IPS-20b (cell line): ENCODE data around the gene DIS3L2.
"Not testable (repeated sequence)": the region's sequence is repeated elsewhere in the genome, so short reads cannot be mapped to it uniquely, and the experiment has no call there.

Source experiments
- H3K27ac ChIP-seq: one replicate; pipeline ENCODE4 v1.5.1; 2013; ENCODE audit warnings: low read length
- H3K27me3 ChIP-seq: 2 replicates; pipeline ENCODE4 v1.6.1; 2013; ENCODE audit warnings: mild to moderate bottlenecking, low read length, inconsistent platforms; ENCODE audit not compliant: insufficient read depth
- H3K36me3 ChIP-seq: 2 replicates; pipeline ENCODE4 v1.6.1; 2013; ENCODE audit warnings: low read depth, mild to moderate bottlenecking, inconsistent platforms, low read length, moderate library complexity; ENCODE audit not compliant: insufficient read depth
- H3K4me1 ChIP-seq: 2 replicates; pipeline ENCODE4 v1.6.1; 2013; ENCODE audit warnings: mild to moderate bottlenecking, control low read depth, inconsistent platforms, low read length, moderate library complexity; ENCODE audit not compliant: insufficient read depth
- H3K4me3 ChIP-seq: 2 replicates; pipeline ENCODE4 v1.5.1; 2013; ENCODE audit warnings: mild to moderate bottlenecking, low read length, inconsistent platforms
- H3K9ac ChIP-seq: 2 replicates; pipeline ENCODE4 v1.6.1; 2013; ENCODE audit warnings: low read depth, mild to moderate bottlenecking, inconsistent platforms, low read length, moderate library complexity
- H3K9me3 ChIP-seq: 2 replicates; pipeline ENCODE4 v1.6.1; 2013; ENCODE audit warnings: mild to moderate bottlenecking, low read depth, low read length, inconsistent platforms; ENCODE audit not compliant: insufficient read depth

Gene DIS3L2

GRCh38 chr2:232325324-232326273, 364.1 kb downstream of the DIS3L2 start:
- Histone ChIP-seq H3K27ac (no peak overlapping the region), H3K9ac (no peak overlapping the region), H3K9me3 (no peaks in the 10 kb centered on the region), H3K27me3 (no peaks in the 10 kb centered on the region), H3K4me1 (peaks cover 7% of the 10 kb centered on the region; the same call in 1 of the 2 replicates), H3K4me3 (no peak overlapping the region), H3K36me3 (no peaks in the 10 kb centered on the region)

DNA sequence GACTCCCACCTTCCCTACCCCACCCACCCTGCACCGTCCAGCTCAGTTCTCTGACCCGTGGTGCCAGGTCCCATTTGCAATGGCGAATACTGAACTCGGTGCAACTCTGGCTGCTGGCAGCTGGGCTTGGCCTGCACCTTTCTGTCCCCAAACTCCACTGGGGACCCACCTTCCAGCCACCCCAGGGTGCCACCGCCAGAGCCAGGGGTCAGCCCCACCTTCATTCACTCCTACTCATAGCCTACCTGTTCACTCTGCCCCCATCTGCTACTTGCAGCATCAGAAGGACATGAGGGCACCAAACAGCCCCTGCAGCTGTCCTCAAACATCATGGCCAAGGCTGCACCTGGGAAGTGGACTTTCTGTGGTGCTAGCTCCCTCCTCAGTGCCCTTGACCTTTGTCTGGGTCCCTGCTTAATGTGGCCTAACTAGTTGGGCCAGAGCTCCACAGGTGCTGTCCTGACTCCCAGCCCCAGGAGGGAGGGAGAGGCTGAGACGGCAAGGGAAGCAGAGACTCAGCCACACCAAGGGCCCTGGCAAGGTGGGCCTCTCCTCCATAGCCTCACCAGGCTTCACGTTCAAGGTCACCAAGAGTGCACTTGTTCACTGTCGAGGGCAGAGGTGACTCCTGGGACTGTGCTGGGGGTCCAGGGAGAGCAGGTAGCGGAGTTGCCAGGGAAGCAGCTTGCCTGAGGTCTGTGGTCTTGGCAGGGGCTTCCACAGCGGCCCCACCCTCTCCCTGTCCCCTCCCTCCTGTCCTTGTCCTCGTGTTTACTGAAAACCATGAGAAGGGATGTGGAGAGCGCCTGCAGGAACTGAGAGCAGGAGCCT, 365.0 kb downstream of the DIS3L2 start:
- H3K36me3 ChIP-seq, H3K27ac ChIP-seq, H3K4me1 ChIP-seq, H3K4me3 ChIP-seq, H3K9me3 ChIP-seq, H3K9ac ChIP-seq, H3K27me3 ChIP-seq: not testable (repeated sequence)

GRCh38 chr2:232327105-232328031, 365.9 kb downstream of the DIS3L2 start:
- H3K9me3 ChIP-seq, result no peaks in the 10 kb centered on the region
- no peaks in the 10 kb centered on the region for H3K27me3 ChIP-seq
- H3K9ac ChIP-seq, result no peak overlapping the region
- H3K4me3 ChIP-seq, result no peak overlapping the region
- H3K27ac ChIP-seq, result no peak overlapping the region
- H3K36me3 ChIP-seq, result no peaks in the 10 kb centered on the region
- H3K4me1 ChIP-seq, result peaks cover 7% of the 10 kb centered on the region; the same call in 1 of the 2 replicates

DNA sequence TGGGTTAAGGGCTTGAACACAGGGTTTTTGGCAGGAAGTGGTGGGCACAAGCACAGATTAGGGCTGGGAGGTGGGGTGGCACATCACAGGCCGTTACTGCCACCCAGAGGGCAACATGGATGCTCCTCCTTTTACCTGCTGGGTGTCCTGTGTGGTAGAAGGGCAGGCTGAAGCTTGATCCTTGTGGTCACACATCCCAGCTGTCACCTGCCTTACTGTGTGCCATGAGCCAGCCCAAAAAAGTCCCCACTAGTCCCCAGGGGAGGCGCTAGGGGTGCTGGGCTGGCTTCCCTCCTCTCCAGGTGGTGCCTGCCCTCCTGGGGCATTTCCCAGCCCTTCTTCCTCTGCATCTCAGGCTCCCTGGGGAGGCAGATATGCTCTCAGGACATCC, 366.5 kb downstream of the DIS3L2 start:
- H3K36me3 ChIP-seq, result no peaks in the 10 kb centered on the region
- H3K27ac ChIP-seq, result no peak overlapping the region
- no peaks in the 10 kb centered on the region for H3K27me3 ChIP-seq
- peaks cover 7% of the 10 kb centered on the region; the same call in 1 of the 2 replicates for H3K4me1 ChIP-seq
- H3K9ac ChIP-seq, result no peak overlapping the region
- H3K9me3 ChIP-seq, result no peaks in the 10 kb centered on the region
- no peak overlapping the region for H3K4me3 ChIP-seq

DNA sequence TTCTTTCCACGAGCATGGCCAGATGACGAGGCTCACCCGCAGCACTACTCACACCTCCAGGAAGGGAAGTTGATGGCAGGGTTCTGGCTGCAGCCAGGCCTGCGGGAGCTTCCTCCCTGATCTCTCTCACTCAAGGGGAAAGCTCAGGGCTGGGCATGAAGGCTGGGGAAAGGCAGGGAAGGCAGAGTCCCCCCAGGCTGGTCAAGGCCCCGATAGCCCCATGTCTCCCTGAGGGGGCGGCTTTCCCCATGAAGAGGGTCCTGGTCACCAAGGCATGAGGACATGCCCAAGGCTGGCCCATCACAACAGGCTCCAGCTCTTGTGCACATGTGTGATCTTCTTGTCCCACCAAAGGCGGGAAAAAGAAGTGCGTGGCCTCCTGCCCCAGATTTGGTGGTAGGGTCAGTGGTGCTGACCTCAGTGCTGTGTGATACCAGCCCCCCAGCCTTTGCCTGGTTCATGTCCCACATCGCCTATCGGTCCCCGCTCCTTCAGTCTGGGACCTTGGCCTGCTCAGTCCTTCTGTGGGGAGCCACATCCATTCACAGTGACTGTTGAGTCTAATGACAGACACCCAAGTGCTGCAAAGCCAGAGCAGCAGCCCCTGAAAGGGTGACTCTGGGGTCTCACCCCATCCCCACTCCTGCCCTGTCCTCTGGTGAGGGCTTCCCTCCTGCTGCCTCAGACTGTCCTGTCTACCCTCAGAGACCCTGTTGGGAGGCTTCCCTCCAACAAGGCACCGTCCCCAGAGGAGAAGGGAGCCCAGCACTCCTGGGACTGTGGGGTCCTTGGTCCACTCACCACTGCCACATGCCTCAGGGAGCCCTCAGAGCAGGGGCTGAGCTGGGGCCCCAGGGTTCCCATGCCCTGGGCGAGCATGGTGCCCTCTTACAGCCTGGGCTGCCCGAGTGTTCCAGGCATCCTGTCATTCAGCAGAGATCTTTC, 367.3 kb downstream of the DIS3L2 start:
- Histone ChIP-seq H3K9me3 (no peaks in the 10 kb centered on the region), H3K4me3 (no peak overlapping the region), H3K9ac (no peak overlapping the region), H3K36me3 (no peaks in the 10 kb centered on the region), H3K27ac (no peak overlapping the region), H3K27me3 (no peaks in the 10 kb centered on the region), H3K4me1 (peaks cover 7% of the 10 kb centered on the region; the same call in 1 of the 2 replicates)

DNA sequence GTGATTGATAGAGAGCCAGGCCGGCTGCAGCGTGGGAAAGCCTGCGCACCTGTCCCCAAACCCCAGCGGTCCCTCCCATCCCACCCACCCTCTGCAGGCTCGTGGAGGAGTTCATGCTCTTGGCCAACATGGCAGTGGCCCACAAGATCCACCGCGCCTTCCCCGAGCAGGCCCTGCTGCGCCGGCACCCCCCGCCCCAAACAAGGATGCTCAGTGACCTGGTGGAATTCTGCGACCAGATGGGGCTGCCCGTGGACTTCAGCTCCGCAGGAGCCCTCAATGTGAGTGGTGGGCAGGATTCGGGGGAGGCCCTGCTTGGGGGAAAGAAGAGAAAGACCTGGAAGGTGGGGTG, 368.2 kb downstream of the DIS3L2 start:
- peaks cover 7% of the 10 kb centered on the region; the same call in 1 of the 2 replicates for H3K4me1 ChIP-seq
- no peak overlapping the region for H3K9ac ChIP-seq
- no peaks in the 10 kb centered on the region for H3K36me3 ChIP-seq
- H3K9me3 ChIP-seq, result no peaks in the 10 kb centered on the region
- H3K4me3 ChIP-seq, result no peak overlapping the region
- H3K27ac ChIP-seq, result no peak overlapping the region
- H3K27me3 ChIP-seq, result no peaks in the 10 kb centered on the region

GRCh38 chr2:232330068-232330999, 368.8 kb downstream of the DIS3L2 start:
- Histone ChIP-seq H3K9ac (no peak overlapping the region), H3K27ac (no peak overlapping the region), H3K9me3 (no peaks in the 10 kb centered on the region), H3K4me1 (peaks cover 7% of the 10 kb centered on the region; the same call in 1 of the 2 replicates), H3K36me3 (no peaks in the 10 kb centered on the region), H3K27me3 (no peaks in the 10 kb centered on the region), H3K4me3 (no peak overlapping the region)

GRCh38 chr2:232331061-232331460, 369.5 kb downstream of the DIS3L2 start:
- H3K4me1 ChIP-seq, H3K27me3 ChIP-seq, H3K36me3 ChIP-seq, H3K9ac ChIP-seq, H3K27ac ChIP-seq, H3K4me3 ChIP-seq, H3K9me3 ChIP-seq: not testable (repeated sequence)

DNA sequence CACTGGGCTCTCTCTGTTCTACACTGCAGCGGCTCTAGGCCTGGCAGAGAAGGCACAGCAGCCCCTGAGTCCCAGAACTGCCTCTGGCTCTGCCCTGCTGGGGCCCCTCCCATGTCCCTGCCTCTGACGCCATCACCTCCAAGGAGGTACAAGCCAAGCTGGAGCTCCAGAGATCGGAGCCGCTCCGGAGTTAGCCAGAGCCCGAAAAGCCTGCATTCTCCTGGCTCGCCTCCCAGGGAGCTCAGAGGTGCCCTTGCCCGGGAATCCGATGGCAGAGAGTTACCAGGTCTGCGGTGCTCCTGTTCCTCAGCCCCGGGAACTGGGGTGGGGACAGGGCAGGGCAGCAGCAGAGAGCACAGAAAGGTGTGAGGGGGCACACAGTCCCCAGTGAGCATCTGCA, 370.1 kb downstream of the DIS3L2 start:
- H3K27me3 ChIP-seq, H3K4me1 ChIP-seq, H3K9me3 ChIP-seq: not testable (repeated sequence)

More for the DNA sequence above, 370.1 kb downstream of the DIS3L2 start:
- H3K4me3 ChIP-seq, H3K27ac ChIP-seq, H3K36me3 ChIP-seq, H3K9ac ChIP-seq: not testable (repeated sequence)
